COR-L47 (cell line): ENCODE measurements around the gene NUDT3.

Experiments used
- DNase-seq: peaks from one replicate; lab custom pipeline; 2025; lab: John Stamatoyannopoulos, UW

Gene NUDT3

GRCh38 chr6:34322732-34323131, 69.7 kb downstream of the NUDT3 start:
- DNase-seq = no peak

- no peak for DNase-seq
Measured at GRCh38 chr6:34321821-34322220, 70.6 kb downstream of the NUDT3 start.

GRCh38 chr6:34319471-34319885, 73.0 kb downstream of the NUDT3 start:
- DNase-seq = no peak

GRCh38 chr6:34318499-34319470, 73.7 kb downstream of the NUDT3 start:
- no peak for DNase-seq

- no peak for DNase-seq
Measured at GRCh38 chr6:34317882-34318498, 74.5 kb downstream of the NUDT3 start.

GRCh38 chr6:34317172-34317477, 75.3 kb downstream of the NUDT3 start:
- DNase-seq = no peak

GRCh38 chr6:34316431-34317171, 75.9 kb downstream of the NUDT3 start:
- no peak for DNase-seq

GRCh38 chr6:34315780-34316179, 76.7 kb downstream of the NUDT3 start:
- no peak for DNase-seq

- DNase-seq = no peak
Measured at GRCh38 chr6:34315256-34315655, 77.2 kb downstream of the NUDT3 start.

- no peak for DNase-seq
Measured at GRCh38 chr6:34312259-34312658, 80.2 kb downstream of the NUDT3 start.

GRCh38 chr6:34310817-34311216, 81.7 kb downstream of the NUDT3 start:
- DNase-seq = no peak

GRCh38 chr6:34308483-34308882, 84.0 kb downstream of the NUDT3 start:
- no peak for DNase-seq

- DNase-seq = no peak
Measured at GRCh38 chr6:34305982-34306708, 86.3 kb downstream of the NUDT3 start.

GRCh38 chr6:34305497-34305896, 87.0 kb downstream of the NUDT3 start:
- DNase-seq = no peak

GRCh38 chr6:34304164-34304563, 88.3 kb downstream of the NUDT3 start:
- DNase-seq = no peak

- DNase-seq = no peak
Measured at GRCh38 chr6:34302929-34303328, 89.5 kb downstream of the NUDT3 start.

- no peak for DNase-seq
Measured at GRCh38 chr6:34301408-34301807, 91.1 kb downstream of the NUDT3 start.

- no peak for DNase-seq
Measured at GRCh38 chr6:34300332-34300751, 92.1 kb downstream of the NUDT3 start.

- no peak for DNase-seq
Measured at GRCh38 chr6:34298941-34299340, 93.5 kb downstream of the NUDT3 start.

GRCh38 chr6:34295721-34296120, 96.7 kb downstream of the NUDT3 start:
- no peak for DNase-seq

- no peak for DNase-seq
Measured at GRCh38 chr6:34292954-34293353, 99.5 kb downstream of the NUDT3 start.

- no peak for DNase-seq
Measured at GRCh38 chr6:34289137-34289536, 103.3 kb downstream of the NUDT3 start.
